Endothelial cell (in vitro differentiated cells): ENCODE results near the gene RNASE7. TPM values are rescaled to one million over a fixed set of nuclear protein-coding genes. Genes with fewer than 3 reads are reported as not detected.
"Not testable (repeated sequence)": the region's sequence is repeated elsewhere in the genome, so short reads cannot be mapped to it uniquely, and the experiment has no call there.

Source experiments
- DNase-seq: peaks from one replicate; pipeline ENCODE4 v3.0.0; 2021; ENCODE audit warnings: low spot score
- H3K27ac Mint-ChIP-seq: one replicate; pipeline ENCODE4 v1.8.0; 2021; ENCODE audit warnings: mixed read lengths, inconsistent platforms; ENCODE audit not compliant: unreplicated experiment
- H3K27me3 Mint-ChIP-seq: one replicate; pipeline ENCODE4 v1.8.0; 2021; ENCODE audit warnings: mild to moderate bottlenecking, moderate library complexity, mixed read lengths, inconsistent platforms; ENCODE audit not compliant: unreplicated experiment
- H3K36me3 Mint-ChIP-seq: one replicate; pipeline ENCODE4 v1.8.0; 2021; ENCODE audit warnings: mild to moderate bottlenecking, low read depth, mixed read lengths, inconsistent platforms; ENCODE audit not compliant: unreplicated experiment
- H3K4me1 Mint-ChIP-seq: one replicate; pipeline ENCODE4 v1.8.0; 2021; ENCODE audit warnings: mild to moderate bottlenecking, mixed read lengths, inconsistent platforms; ENCODE audit not compliant: unreplicated experiment
- H3K4me3 Mint-ChIP-seq: one replicate; pipeline ENCODE4 v1.8.0; 2021; ENCODE audit warnings: mild to moderate bottlenecking, mixed read lengths, inconsistent platforms; ENCODE audit not compliant: unreplicated experiment
- H3K9me3 Mint-ChIP-seq: one replicate; pipeline ENCODE4 v1.8.0; 2021; ENCODE audit warnings: mixed read lengths, inconsistent platforms; ENCODE audit not compliant: unreplicated experiment
- CTCF ChIP-seq: fragments of 200-600 bp; sonication (generic); IDR thresholded peaks from one replicate; pipeline ENCODE4 v1.5.0; 2021; ENCODE audit warnings: antibody characterized with exemption; ENCODE audit not compliant: unreplicated experiment
- total RNA-seq: library from RNA; stranded (reverse); fragmentation: NEBNext Ultra II Directional; extraction: Animal tissue kit (Norgen Biotek cat#: 25700); gene quantifications from one replicate; pipeline ENCODE4 v1.2.1, GENCODE V29; 2021; ENCODE audit not compliant: unreplicated experiment

The RNASE7 gene
- total RNA-seq, 1 donor from 2014 or later, result not detected

GRCh38 chr14:21038441-21039422 is 3.4 kb upstream of the RNASE7 start:
- no peaks in the 10 kb centered on the region for H3K9me3 Mint-ChIP-seq
- peak overlapping the region; percentile 68 for H3K27ac Mint-ChIP-seq

GRCh38 chr14:21039585-21040369 is 2.4 kb upstream of the RNASE7 start:
- H3K27ac Mint-ChIP-seq, result peak overlapping the region; percentile 68
- DNase-seq, result peak; percentile 40
- peaks cover 39% of the 10 kb centered on the region for H3K4me1 Mint-ChIP-seq
- H3K36me3 Mint-ChIP-seq, result no peaks in the 10 kb centered on the region
- no peaks in the 10 kb centered on the region for H3K9me3 Mint-ChIP-seq
- no peak overlapping the region for H3K4me3 Mint-ChIP-seq
- TF ChIP-seq CTCF, result peak; percentile 17
- peaks cover 16% of the 10 kb centered on the region for H3K27me3 Mint-ChIP-seq

More at GRCh38 chr14:21038441-21039422, 3.4 kb upstream of the RNASE7 start:
- TF ChIP-seq CTCF, result no peak
- peak; percentile 28 for DNase-seq
- peaks cover 32% of the 10 kb centered on the region for H3K4me1 Mint-ChIP-seq
- no peaks in the 10 kb centered on the region for H3K36me3 Mint-ChIP-seq
- H3K4me3 Mint-ChIP-seq, result no peak overlapping the region
- peaks cover 17% of the 10 kb centered on the region for H3K27me3 Mint-ChIP-seq

- no peak for DNase-seq
- Mint-ChIP-seq H3K4me1 (peaks cover 42% of the 10 kb centered on the region), H3K27me3 (peaks cover 16% of the 10 kb centered on the region), H3K27ac (no peak overlapping the region), H3K4me3 (no peak overlapping the region), H3K36me3 (no peaks in the 10 kb centered on the region), H3K9me3 (no peaks in the 10 kb centered on the region)
- no peak for TF ChIP-seq CTCF
These were observed 1.7 kb upstream of the RNASE7 start for GRCh38 chr14:21040370-21040925.

- H3K27ac Mint-ChIP-seq, H3K36me3 Mint-ChIP-seq, H3K4me3 Mint-ChIP-seq, DNase-seq, H3K9me3 Mint-ChIP-seq: not testable (repeated sequence)
- Mint-ChIP-seq H3K27me3 (peaks cover 15% of the 10 kb centered on the region), H3K4me1 (peaks cover 42% of the 10 kb centered on the region)
These were observed 1.2 kb upstream of the RNASE7 start for GRCh38 chr14:21040941-21041340.

- Mint-ChIP-seq H3K27me3 (peaks cover 11% of the 10 kb centered on the region), H3K4me3 (no peak overlapping the region), H3K9me3 (no peaks in the 10 kb centered on the region), H3K27ac (no peak overlapping the region), H3K4me1 (peaks cover 42% of the 10 kb centered on the region), H3K36me3 (no peaks in the 10 kb centered on the region)
- no peak for DNase-seq
- no peak for TF ChIP-seq CTCF
These were observed 756 bp downstream of the RNASE7 start for GRCh38 chr14:21042918-21043317.
